CD8-positive, alpha-beta memory T cell (primary cell): Measurements from ENCODE around the gene TIAM1. TPM values are rescaled to one million over a fixed set of nuclear protein-coding genes. Genes with fewer than 3 reads are reported as not detected.

Source experiments
- CTCF ChIA-PET: fragments of 350-600 bp; sonication (Branson Sonifier 250); formaldehyde crosslinking; loops from one replicate; lab custom pipeline; 2021; ENCODE audit warnings: antibody characterized with exemption; lab: Charles Lee
- POLR2A ChIA-PET: fragments of 350-600 bp; sonication (Branson Sonifier 250); formaldehyde crosslinking; loops from one replicate; lab custom pipeline; 2021; ENCODE audit warnings: antibody characterized with exemption; lab: Charles Lee
- DNase-seq, 5 donors: peaks; one replicate each; pipeline versions ENCODE4 v3.0.0 to v3.0.0-alpha.2; 2020 to 2022; ENCODE audit warnings: mixed read lengths in 1 of 5
- H3K27ac ChIP-seq: one replicate; pipeline ENCODE4 v1.7.0; 2013; ENCODE audit warnings: low read depth, mild to moderate bottlenecking, low read length, moderate library complexity
- H3K27me3 ChIP-seq: 2 replicates; pipeline ENCODE4 v1.7.0; 2013; ENCODE audit warnings: low read length, mild to moderate bottlenecking; ENCODE audit not compliant: insufficient read depth, poor library complexity, severe bottlenecking
- H3K36me3 ChIP-seq: 2 replicates; pipeline ENCODE4 v1.7.0; 2013; ENCODE audit warnings: mild to moderate bottlenecking, low read length, moderate library complexity; ENCODE audit not compliant: insufficient read depth
- H3K4me1 ChIP-seq: 2 replicates; pipeline ENCODE4 v1.7.0; 2013; ENCODE audit warnings: mild to moderate bottlenecking, low read length, moderate library complexity; ENCODE audit not compliant: insufficient read depth
- H3K4me3 ChIP-seq: 2 replicates; pipeline ENCODE4 v1.7.0; 2013; ENCODE audit warnings: mild to moderate bottlenecking, low read length
- H3K9me3 ChIP-seq: 2 replicates; pipeline ENCODE4 v1.7.0; 2013; ENCODE audit warnings: mild to moderate bottlenecking, low read length
- H3K27ac Mint-ChIP-seq, 8 donors: one replicate each; pipeline ENCODE4 v1.8.0; 2020 to 2021; ENCODE audit warnings: mixed read lengths in 8 of 8, mild to moderate bottlenecking in 6 of 8, inconsistent platforms in 3 of 8, moderate library complexity in 3 of 8
- H3K27me3 Mint-ChIP-seq, 2 donors: one replicate each; pipeline ENCODE4 v1.8.0; 2020 to 2021; ENCODE audit warnings: mixed read lengths in 2 of 2, mild to moderate bottlenecking in 1 of 2, moderate library complexity in 1 of 2
- H3K36me3 Mint-ChIP-seq, 3 donors: one replicate each; pipeline ENCODE4 v1.8.0; 2020 to 2021; ENCODE audit warnings: mixed read lengths in 3 of 3, inconsistent platforms in 1 of 3, mild to moderate bottlenecking in 1 of 3
- H3K4me1 Mint-ChIP-seq, 3 donors: one replicate each; pipeline ENCODE4 v1.8.0; 2020 to 2021; ENCODE audit warnings: mixed read lengths in 3 of 3, inconsistent platforms in 1 of 3, mild to moderate bottlenecking in 1 of 3
- H3K4me3 Mint-ChIP-seq, 7 donors: one replicate each; pipeline ENCODE4 v1.8.0; 2020 to 2021; ENCODE audit warnings: mixed read lengths in 7 of 7, mild to moderate bottlenecking in 6 of 7, moderate library complexity in 4 of 7, inconsistent platforms in 2 of 7
- H3K9me3 Mint-ChIP-seq, 5 donors: one replicate each; pipeline ENCODE4 v1.8.0; 2020 to 2022; ENCODE audit warnings: mixed read lengths in 5 of 5, mild to moderate bottlenecking in 3 of 5, moderate library complexity in 2 of 5, inconsistent platforms in 1 of 5
- polyA plus RNA-seq: library from polyadenylated mRNA; unstranded; fragments of 300-500 nt; fragmentation: Illumina TruSeq; gene quantifications from one replicate; pipeline ENCODE4 v1.2.3, GENCODE V29; 2021
- total RNA-seq, 2 experiments: library from RNA; stranded (reverse); gene quantifications; one replicate each; pipeline ENCODE4 v1.2.3, GENCODE V29; 2021

Gene TIAM1
- total and polyA plus RNA-seq, 3 experiments from 2014 or later = 6.3 to 37.4 (median 37.3) TPM

DNA sequence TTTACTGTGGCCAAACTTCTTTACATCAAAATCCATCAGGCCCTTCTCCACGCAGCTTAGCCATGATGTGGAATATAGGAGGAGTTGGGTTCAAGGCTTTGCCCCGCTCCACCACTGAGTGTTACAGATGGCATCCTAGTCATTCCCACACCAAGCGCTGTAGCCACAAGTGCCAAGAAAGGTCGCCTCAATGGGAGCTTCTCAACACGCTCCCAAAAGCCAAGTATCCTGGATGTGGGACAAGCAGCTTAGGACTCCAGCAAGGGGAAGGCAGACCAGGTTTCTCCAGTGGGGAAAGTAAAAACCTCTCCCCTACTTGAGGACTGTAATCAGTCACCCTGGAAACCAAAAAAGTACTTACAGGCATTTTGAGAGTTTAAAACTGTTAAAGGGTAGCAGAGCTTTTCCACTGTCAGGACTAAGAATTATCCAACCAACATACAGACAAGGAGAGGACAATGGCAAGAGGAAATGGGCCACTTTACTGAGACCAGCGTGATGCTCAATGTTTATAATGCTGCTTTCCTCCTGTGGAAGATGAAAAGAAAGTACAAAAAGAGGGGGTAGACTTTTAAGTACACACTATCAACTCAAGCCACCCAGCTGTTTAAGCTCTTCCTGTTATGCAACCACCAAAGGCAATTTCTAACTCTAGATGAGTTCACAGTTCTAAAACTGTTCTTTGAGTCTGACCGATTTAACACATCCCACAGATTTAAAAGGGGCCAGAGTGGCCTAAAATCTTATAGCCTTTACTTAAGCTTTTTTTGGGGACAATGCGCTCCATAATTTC is 185.1 kb downstream of the TIAM1 start:
- H3K36me3 ChIP-seq = no peaks in the 10 kb centered on the region
- peak in 1 of 5 donors; percentile 62 for DNase-seq
- H3K27ac ChIP-seq = no peak overlapping the region
- peaks cover 3 to 9% of the 10 kb centered on the region in 2 donors for H3K27me3 Mint-ChIP-seq
- no peaks in the 10 kb centered on the region for H3K27me3 ChIP-seq
- peaks cover 20 to 52% (median 36%) of the 10 kb centered on the region in 3 donors for H3K4me1 Mint-ChIP-seq
- CTCF ChIA-PET = interaction anchor here (0.8 to 1.9 kb wide), 3 partner anchors 21 to 400 kb away, joined by 3 to 5 read pairs (median 3); no protein-coding TSS in a partner anchor
- POLR2A ChIA-PET = interaction anchor here (0.6 kb wide), 1 partner anchor 32 kb away, joined by 5 read pairs; no protein-coding TSS in a partner anchor
- peaks cover 7% of the 10 kb centered on the region for H3K9me3 ChIP-seq
- peak overlapping the region; percentile 39 for H3K4me3 ChIP-seq
- peak overlapping the region in 7 of 8 donors; percentile 19 to 82 (median 58) for H3K27ac Mint-ChIP-seq
- H3K36me3 Mint-ChIP-seq = peaks cover 6 to 11% (median 9%) of the 10 kb centered on the region in 3 donors
- H3K4me3 Mint-ChIP-seq = peak overlapping the region in 6 of 7 donors; percentile 21 to 80 (median 35)
- peaks cover 68% of the 10 kb centered on the region for H3K4me1 ChIP-seq
- peaks cover 3 to 11% (median 10%) of the 10 kb centered on the region in 5 donors for H3K9me3 Mint-ChIP-seq

DNA sequence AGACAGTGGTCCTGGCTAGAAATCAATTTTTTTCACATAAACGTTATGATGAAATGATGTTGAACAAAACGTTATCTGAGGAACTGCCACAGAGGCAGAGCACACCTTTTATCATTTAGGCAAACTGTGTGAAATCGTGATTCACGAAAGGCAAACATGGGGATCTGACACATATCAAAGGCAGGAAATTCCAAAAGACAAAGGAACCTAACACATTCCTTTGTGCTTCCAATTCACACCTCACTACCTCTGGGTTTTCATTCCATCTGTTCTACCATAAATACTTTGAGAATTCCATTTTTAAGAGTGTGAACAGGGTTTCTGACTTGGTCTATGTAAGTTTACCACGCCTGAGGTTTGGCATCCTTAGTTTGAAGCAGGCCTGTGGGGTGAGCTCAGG is 186.3 kb downstream of the TIAM1 start:
- Histone ChIP-seq H3K27me3 (no peaks in the 10 kb centered on the region), H3K9me3 (peaks cover 7% of the 10 kb centered on the region), H3K36me3 (no peaks in the 10 kb centered on the region), H3K4me3 (no peak overlapping the region), H3K4me1 (peaks cover 56% of the 10 kb centered on the region), H3K27ac (no peak overlapping the region)
- Mint-ChIP-seq H3K4me1 (peaks cover 18 to 42% (median 34%) of the 10 kb centered on the region in 3 donors), H3K27me3 (peaks cover 3 to 8% of the 10 kb centered on the region in 2 donors), H3K4me3 (no peak overlapping the region), H3K9me3 (peaks cover 3 to 11% (median 10%) of the 10 kb centered on the region in 5 donors), H3K36me3 (peaks cover 2 to 18% (median 14%) of the 10 kb centered on the region in 3 donors), H3K27ac (peak overlapping the region in 1 of 8 donors; percentile 68)
- no peak for DNase-seq
- POLR2A ChIA-PET = no interaction called here
- CTCF ChIA-PET = interaction anchor here (1.0 to 1.9 kb wide), 2 partner anchors 15 to 22 kb away, joined by 3 to 5 read pairs; no protein-coding TSS in a partner anchor

DNA sequence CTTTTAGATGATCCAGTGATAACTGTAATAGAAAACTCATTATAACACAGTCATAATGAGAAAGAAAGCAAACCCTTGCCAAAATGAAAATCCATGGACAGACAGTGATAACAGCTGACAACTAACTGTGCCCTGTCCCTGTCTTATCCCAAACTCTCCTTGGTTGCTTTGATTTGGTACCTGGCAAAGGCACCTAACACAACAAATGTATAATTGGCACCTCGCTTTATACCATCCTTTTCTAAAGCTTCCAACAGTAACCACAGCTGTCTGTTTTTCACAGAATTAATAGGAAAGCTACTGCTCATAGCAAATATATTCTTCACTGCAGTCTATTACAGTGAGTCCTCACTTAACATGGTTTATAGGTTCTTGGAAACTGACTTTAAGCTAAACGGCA is 187.4 kb downstream of the TIAM1 start:
- H3K36me3 Mint-ChIP-seq = peaks cover 5 to 18% (median 14%) of the 10 kb centered on the region in 3 donors
- ChIA-PET POLR2A (no interaction called here), CTCF (interaction anchor here (1.0 to 1.9 kb wide), 4 partner anchors 9 to 24 kb away, joined by 3 to 6 read pairs (median 4); no protein-coding TSS in a partner anchor)
- no peak overlapping the region for H3K4me3 ChIP-seq
- no peak overlapping the region for H3K27ac ChIP-seq
- H3K4me1 Mint-ChIP-seq = peaks cover 15 to 32% (median 28%) of the 10 kb centered on the region in 3 donors
- DNase-seq = no peak
- H3K9me3 Mint-ChIP-seq = peaks cover 3 to 11% (median 10%) of the 10 kb centered on the region in 5 donors
- H3K4me1 ChIP-seq = peaks cover 48% of the 10 kb centered on the region
- no peaks in the 10 kb centered on the region for H3K27me3 ChIP-seq
- H3K36me3 ChIP-seq = no peaks in the 10 kb centered on the region
- no peak overlapping the region for H3K4me3 Mint-ChIP-seq
- H3K27me3 Mint-ChIP-seq = peaks cover 1 to 6% of the 10 kb centered on the region in 2 donors
- H3K27ac Mint-ChIP-seq = no peak overlapping the region
- H3K9me3 ChIP-seq = peaks cover 7% of the 10 kb centered on the region

DNA sequence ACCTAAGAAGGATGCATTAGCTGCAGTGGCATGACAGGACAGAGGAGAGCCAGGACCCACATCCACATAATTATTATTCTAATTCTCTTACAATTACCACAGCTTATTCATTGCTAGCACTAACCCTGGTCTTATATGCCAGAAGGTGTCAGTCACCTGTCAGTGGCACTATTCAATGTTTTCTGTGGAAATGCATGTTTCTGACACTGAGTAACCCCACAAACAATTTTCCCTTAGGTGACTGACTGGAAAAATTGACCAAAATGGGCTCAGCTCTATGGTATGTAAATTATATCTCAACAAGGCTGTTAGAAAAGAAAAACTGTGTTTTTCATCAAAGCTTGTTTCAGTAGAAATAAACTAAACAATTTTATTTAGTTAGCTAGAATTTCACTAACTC is 187.9 kb downstream of the TIAM1 start:
- Histone ChIP-seq H3K36me3 (no peaks in the 10 kb centered on the region), H3K4me1 (peaks cover 48% of the 10 kb centered on the region), H3K27ac (no peak overlapping the region), H3K9me3 (peaks cover 7% of the 10 kb centered on the region), H3K27me3 (no peaks in the 10 kb centered on the region), H3K4me3 (no peak overlapping the region)
- Mint-ChIP-seq H3K4me1 (peaks cover 13 to 30% (median 23%) of the 10 kb centered on the region in 3 donors), H3K4me3 (no peak overlapping the region), H3K27ac (no peak overlapping the region), H3K27me3 (peaks cover 1 to 6% of the 10 kb centered on the region in 2 donors), H3K9me3 (peaks cover 3 to 11% (median 10%) of the 10 kb centered on the region in 5 donors), H3K36me3 (peaks cover 5 to 18% (median 14%) of the 10 kb centered on the region in 3 donors)
- ChIA-PET CTCF (interaction anchor here (1.5 to 1.9 kb wide), 3 partner anchors 9 to 25 kb away, joined by 3 to 6 read pairs (median 4); no protein-coding TSS in a partner anchor), POLR2A (no interaction called here)
- no peak for DNase-seq

- DNase-seq = no peak
- Mint-ChIP-seq H3K27ac (no peak overlapping the region), H3K9me3 (peaks cover 3 to 5% (median 4%) of the 10 kb centered on the region in 5 donors), H3K36me3 (peaks cover 7 to 27% (median 19%) of the 10 kb centered on the region in 3 donors), H3K4me3 (no peak overlapping the region), H3K4me1 (peaks cover 4 to 37% (median 19%) of the 10 kb centered on the region in 3 donors), H3K27me3 (peaks cover 1 to 3% of the 10 kb centered on the region in 2 donors)
- Histone ChIP-seq H3K4me3 (no peak overlapping the region), H3K4me1 (peaks cover 20% of the 10 kb centered on the region), H3K27me3 (no peaks in the 10 kb centered on the region), H3K27ac (no peak overlapping the region), H3K9me3 (no peaks in the 10 kb centered on the region), H3K36me3 (no peaks in the 10 kb centered on the region)
- ChIA-PET CTCF (no interaction called here), POLR2A (no interaction called here)
Observed at GRCh38 chr21:31151156-31152045, 192.7 kb downstream of the TIAM1 start.

DNA sequence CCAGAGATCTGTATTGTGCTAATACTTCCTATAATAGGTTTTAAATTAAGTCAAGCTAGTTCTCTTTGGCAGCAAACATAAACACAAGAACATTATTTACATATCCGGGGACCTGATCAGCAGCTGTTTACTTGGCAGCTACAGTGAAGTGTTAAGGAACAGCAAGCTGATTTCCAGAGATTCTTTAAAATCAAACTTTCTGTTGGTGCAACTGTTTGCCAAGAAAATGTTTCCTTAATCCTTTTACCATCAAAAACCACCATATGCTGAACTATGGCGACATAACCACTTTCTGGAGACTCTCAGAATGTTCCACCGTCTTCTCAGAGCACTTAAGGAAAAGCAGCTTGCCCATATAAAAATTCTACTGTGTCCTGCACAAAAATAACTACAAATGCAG is 198.8 kb downstream of the TIAM1 start:
- no peaks in the 10 kb centered on the region for H3K27me3 ChIP-seq
- no peaks in the 10 kb centered on the region for H3K9me3 ChIP-seq
- H3K27ac Mint-ChIP-seq = no peak overlapping the region
- H3K36me3 ChIP-seq = no peaks in the 10 kb centered on the region
- ChIA-PET POLR2A (no interaction called here), CTCF (interaction anchor here (1.0 kb wide), 1 partner anchor 436 kb away, joined by 4 read pairs; no protein-coding TSS in a partner anchor)
- peaks cover 4 to 24% (median 13%) of the 10 kb centered on the region in 3 donors for H3K4me1 Mint-ChIP-seq
- H3K36me3 Mint-ChIP-seq = peaks cover 5 to 15% (median 5%) of the 10 kb centered on the region in 3 donors
- H3K9me3 Mint-ChIP-seq = no peaks in the 10 kb centered on the region
- no peak overlapping the region for H3K4me3 Mint-ChIP-seq
- H3K4me3 ChIP-seq = no peak overlapping the region
- no peak overlapping the region for H3K27ac ChIP-seq
- H3K27me3 Mint-ChIP-seq = peaks cover 3 to 4% of the 10 kb centered on the region in 2 donors
- DNase-seq = no peak
- H3K4me1 ChIP-seq = peaks cover 14% of the 10 kb centered on the region

- no peak overlapping the region for H3K4me3 Mint-ChIP-seq
- H3K4me1 Mint-ChIP-seq = peaks cover 4 to 11% (median 10%) of the 10 kb centered on the region in 3 donors
- H3K4me3 ChIP-seq = no peak overlapping the region
- peaks cover 2 to 13% (median 5%) of the 10 kb centered on the region in 3 donors for H3K36me3 Mint-ChIP-seq
- no peak overlapping the region for H3K27ac ChIP-seq
- no peak overlapping the region for H3K27ac Mint-ChIP-seq
- H3K27me3 Mint-ChIP-seq = peaks cover 3 to 4% of the 10 kb centered on the region in 2 donors
- no peaks in the 10 kb centered on the region for H3K36me3 ChIP-seq
- H3K9me3 ChIP-seq = no peaks in the 10 kb centered on the region
- ChIA-PET POLR2A (no interaction called here), CTCF (interaction anchor here (0.7 to 1.3 kb wide), 3 partner anchors 14 to 45 kb away, joined by 3 to 9 read pairs (median 3); no protein-coding TSS in a partner anchor)
- H3K9me3 Mint-ChIP-seq = no peaks in the 10 kb centered on the region
- peaks cover 14% of the 10 kb centered on the region for H3K4me1 ChIP-seq
- no peaks in the 10 kb centered on the region for H3K27me3 ChIP-seq
- no peak for DNase-seq
Observed at GRCh38 chr21:31143036-31143435, 201.0 kb downstream of the TIAM1 start.
